Caco-2 (cell line): ENCODE measurements around the gene GALNTL6. TPM values are rescaled to one million over a fixed set of nuclear protein-coding genes. Genes with fewer than 3 reads are reported as not detected.

ENCODE experiments used
- BruUV-seq: library from RNA; stranded (reverse); fragments of 400-500 nt; replicated peaks from 2 replicates; lab custom pipeline; 2021; lab: Mats Ljungman, UMichigan
- CTCF ChIA-PET: fragments of 300-600 bp; sonication (Branson Sonifier 250); formaldehyde crosslinking; loops from one replicate; lab custom pipeline; 2022; ENCODE audit warnings: antibody characterized with exemption; lab: Charles Lee
- POLR2A ChIA-PET: fragments of 300-600 bp; sonication (Branson Sonifier 250); formaldehyde crosslinking; loops from one replicate; lab custom pipeline; 2022; ENCODE audit warnings: antibody characterized with exemption; lab: Charles Lee
- DNase-seq, 2 experiments: peaks; one replicate each; pipeline versions ENCODE4 v3.0.0 to v3.0.0-alpha.2; 2020 to 2022
- H3K27me3 ChIP-seq: replicated peaks from 2 replicates; pipeline ENCODE4 v1.6.0; 2011; ENCODE audit warnings: low read length; ENCODE audit not compliant: control insufficient read depth, insufficient read depth
- H3K36me3 ChIP-seq: 2 replicates; pipeline ENCODE4 v1.5.1; 2011; ENCODE audit warnings: low read length; ENCODE audit not compliant: control insufficient read depth, insufficient read depth
- H3K4me1 ChIP-seq: fragments of 250-450 bp; sonication (Bioruptor Pico); 2 replicates; pipeline ENCODE4 v1.5.1; 2020; ENCODE audit warnings: mild to moderate bottlenecking
- H3K4me3 ChIP-seq: 2 replicates; pipeline ENCODE4 v1.5.1; 2011; ENCODE audit warnings: low read depth, mild to moderate bottlenecking, control low read depth, low read length
- H3K9me3 ChIP-seq: fragments of 250-450 bp; sonication (Bioruptor Pico); 2 replicates; pipeline ENCODE4 v1.5.1; 2020; ENCODE audit warnings: mild to moderate bottlenecking, moderate library complexity
- H3K27ac Mint-ChIP-seq: one replicate; pipeline ENCODE4 v1.8.0; 2022; ENCODE audit warnings: mixed read lengths; ENCODE audit not compliant: unreplicated experiment
- H3K27me3 Mint-ChIP-seq: one replicate; pipeline ENCODE4 v1.8.0; 2022; ENCODE audit warnings: mixed read lengths; ENCODE audit not compliant: insufficient read depth, unreplicated experiment
- H3K36me3 Mint-ChIP-seq: one replicate; pipeline ENCODE4 v1.8.0; 2022; ENCODE audit warnings: mild to moderate bottlenecking, mixed read lengths; ENCODE audit not compliant: insufficient read depth, unreplicated experiment
- H3K4me1 Mint-ChIP-seq: one replicate; pipeline ENCODE4 v1.8.0; 2022; ENCODE audit warnings: low read depth, mixed read lengths; ENCODE audit not compliant: unreplicated experiment
- H3K4me3 Mint-ChIP-seq: one replicate; pipeline ENCODE4 v1.8.0; 2022; ENCODE audit warnings: mild to moderate bottlenecking, moderate library complexity, mixed read lengths; ENCODE audit not compliant: unreplicated experiment
- H3K9me3 Mint-ChIP-seq: one replicate; pipeline ENCODE4 v1.8.0; 2022; ENCODE audit warnings: mixed read lengths; ENCODE audit not compliant: unreplicated experiment
- intact Hi-C: fragments of 100-400 bp; cut with micrococcal nuclease; formaldehyde crosslinking; loops from one replicate; pipeline ENCODE4 v1.10.0; 2022; ENCODE audit not compliant: unreplicated experiment
- total RNA-seq: library from RNA; stranded (reverse); gene quantifications from 2 replicates; pipeline ENCODE4 v1.2.3, GENCODE V29; 2022
- TF ChIP-seq, protein P1 (sequence below), 2 experiments: fragments of 200-600 bp in 1 of 2; IDR thresholded peaks; 1 replicate in 1 of 2; 2 replicates in 1 of 2; pipeline versions ENCODE4 v1.5.1 to v1.8.0; 2011 to 2022; ENCODE audit warnings: antibody characterized with exemption in 1 of 2, control low read depth in 1 of 2, inconsistent platforms in 1 of 2, low read depth in 1 of 2, low read length in 1 of 2, mild to moderate bottlenecking in 1 of 2, moderate library complexity in 1 of 2; ENCODE audit not compliant: insufficient read depth in 1 of 2, severe bottlenecking in 1 of 2, unreplicated experiment in 1 of 2

Gene GALNTL6
- total RNA-seq, 1 experiment from 2014 or later = not detected

DNA sequence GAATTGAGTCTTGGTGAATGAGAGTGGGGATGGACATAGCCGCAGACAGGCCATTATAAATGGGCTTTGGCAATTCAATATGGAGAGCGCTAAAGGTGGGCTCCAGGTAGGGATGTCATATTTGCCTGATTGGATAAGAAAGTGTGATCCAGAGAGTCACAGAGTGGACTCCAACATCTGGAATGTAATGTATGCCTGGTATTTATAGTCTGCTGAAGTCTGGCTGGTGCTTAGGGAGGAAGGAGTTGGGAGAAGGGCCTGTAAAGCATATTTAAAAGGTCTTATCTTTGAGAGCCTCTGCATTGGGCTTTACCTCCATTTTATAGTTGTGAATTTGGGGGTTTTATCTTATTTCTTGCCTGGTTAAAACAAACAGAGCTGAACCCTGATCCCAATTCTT, 153.2 kb downstream of the GALNTL6 start:
- Histone ChIP-seq H3K36me3 (no peaks in the 10 kb centered on the region), H3K9me3 (no peaks in the 10 kb centered on the region), H3K27me3 (no peaks in the 10 kb centered on the region), H3K4me1 (peaks cover 8% of the 10 kb centered on the region; the same call in 1 of the 2 replicates), H3K4me3 (no peak overlapping the region)
- Mint-ChIP-seq H3K4me1 (peaks cover 16% of the 10 kb centered on the region), H3K4me3 (no peak overlapping the region), H3K9me3 (no peaks in the 10 kb centered on the region), H3K27me3 (no peaks in the 10 kb centered on the region), H3K36me3 (no peaks in the 10 kb centered on the region), H3K27ac (peak overlapping the region; percentile 52)
- POLR2A ChIA-PET = no interaction called here
- TF ChIP-seq, protein P1, sequence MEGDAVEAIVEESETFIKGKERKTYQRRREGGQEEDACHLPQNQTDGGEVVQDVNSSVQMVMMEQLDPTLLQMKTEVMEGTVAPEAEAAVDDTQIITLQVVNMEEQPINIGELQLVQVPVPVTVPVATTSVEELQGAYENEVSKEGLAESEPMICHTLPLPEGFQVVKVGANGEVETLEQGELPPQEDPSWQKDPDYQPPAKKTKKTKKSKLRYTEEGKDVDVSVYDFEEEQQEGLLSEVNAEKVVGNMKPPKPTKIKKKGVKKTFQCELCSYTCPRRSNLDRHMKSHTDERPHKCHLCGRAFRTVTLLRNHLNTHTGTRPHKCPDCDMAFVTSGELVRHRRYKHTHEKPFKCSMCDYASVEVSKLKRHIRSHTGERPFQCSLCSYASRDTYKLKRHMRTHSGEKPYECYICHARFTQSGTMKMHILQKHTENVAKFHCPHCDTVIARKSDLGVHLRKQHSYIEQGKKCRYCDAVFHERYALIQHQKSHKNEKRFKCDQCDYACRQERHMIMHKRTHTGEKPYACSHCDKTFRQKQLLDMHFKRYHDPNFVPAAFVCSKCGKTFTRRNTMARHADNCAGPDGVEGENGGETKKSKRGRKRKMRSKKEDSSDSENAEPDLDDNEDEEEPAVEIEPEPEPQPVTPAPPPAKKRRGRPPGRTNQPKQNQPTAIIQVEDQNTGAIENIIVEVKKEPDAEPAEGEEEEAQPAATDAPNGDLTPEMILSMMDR (IDR thresholded peaks at IDR 0.05; ENCODE audit: insufficient read depth in 1 of 2, low read depth in 1 of 2, low read length in 1 of 2, severe bottlenecking in 1 of 2, unreplicated experiment in 1 of 2) = no peak
- BruUV-seq = no TSS peak
- DNase-seq = peak in 1 of 2 experiments; percentile 4
- CTCF ChIA-PET = no interaction called here
- intact Hi-C loops = no loop called here

DNA sequence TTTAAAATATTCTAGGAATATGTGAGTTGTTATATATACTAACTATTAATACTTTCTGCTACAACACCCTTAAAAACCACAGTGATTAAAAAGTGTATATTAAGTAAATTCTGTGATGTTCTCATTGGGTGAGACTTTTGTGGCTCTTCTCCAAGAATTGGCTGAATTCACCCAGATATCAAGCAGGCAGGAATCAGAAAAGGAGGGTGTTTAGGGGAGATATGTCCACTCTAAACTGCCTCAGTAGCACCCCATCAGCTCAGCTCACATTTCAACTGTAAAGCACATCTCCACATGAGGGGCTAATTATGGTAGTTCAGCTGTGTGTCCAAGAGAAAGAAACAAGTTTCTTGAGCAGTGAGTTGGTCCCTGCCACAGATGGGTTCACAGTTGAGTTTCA, 165.0 kb downstream of the GALNTL6 start:
- no peak for DNase-seq
- POLR2A ChIA-PET = no interaction called here
- Histone ChIP-seq H3K9me3 (no peaks in the 10 kb centered on the region), H3K27me3 (no peaks in the 10 kb centered on the region), H3K36me3 (no peaks in the 10 kb centered on the region), H3K4me1 (no peaks in the 10 kb centered on the region), H3K4me3 (no peak overlapping the region)
- BruUV-seq = no TSS peak
- H3K36me3 Mint-ChIP-seq = no peaks in the 10 kb centered on the region
- peaks cover 3% of the 10 kb centered on the region for H3K27me3 Mint-ChIP-seq
- intact Hi-C loops = no loop called here
- no peak overlapping the region for H3K27ac Mint-ChIP-seq
- CTCF ChIA-PET = no interaction called here
- H3K4me3 Mint-ChIP-seq = no peak overlapping the region
- TF ChIP-seq, protein P1 (IDR thresholded peaks at IDR 0.05; ENCODE audit: insufficient read depth in 1 of 2, low read depth in 1 of 2, low read length in 1 of 2, severe bottlenecking in 1 of 2, unreplicated experiment in 1 of 2) = no peak
- H3K9me3 Mint-ChIP-seq = no peaks in the 10 kb centered on the region
- H3K4me1 Mint-ChIP-seq = peaks cover 6% of the 10 kb centered on the region

DNA sequence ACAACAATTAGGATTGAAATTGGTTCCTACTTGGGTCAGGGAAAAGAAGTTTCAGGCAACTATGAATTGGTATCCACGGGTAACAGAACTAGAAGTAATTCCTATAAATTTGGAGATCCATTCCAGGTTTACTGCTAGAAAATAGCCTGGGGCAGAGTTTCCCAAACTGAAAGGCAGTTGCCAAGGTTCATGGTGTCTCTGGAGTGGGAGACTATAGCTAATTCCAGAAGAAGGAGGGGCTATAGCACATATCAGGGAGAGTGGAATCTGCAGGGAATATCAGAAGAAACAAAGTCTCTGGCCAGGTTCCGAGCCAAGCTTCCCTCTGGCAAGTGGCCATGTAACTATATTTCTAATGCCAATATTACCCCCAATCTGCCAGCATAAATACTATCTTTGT, 166.3 kb downstream of the GALNTL6 start:
- no peaks in the 10 kb centered on the region for H3K36me3 Mint-ChIP-seq
- Histone ChIP-seq H3K27me3 (no peaks in the 10 kb centered on the region), H3K4me3 (no peak overlapping the region), H3K9me3 (no peaks in the 10 kb centered on the region), H3K4me1 (no peaks in the 10 kb centered on the region), H3K36me3 (no peaks in the 10 kb centered on the region)
- no peak for DNase-seq
- H3K4me3 Mint-ChIP-seq = no peak overlapping the region
- CTCF ChIA-PET = no interaction called here
- POLR2A ChIA-PET = no interaction called here
- no peaks in the 10 kb centered on the region for H3K9me3 Mint-ChIP-seq
- H3K4me1 Mint-ChIP-seq = peaks cover 6% of the 10 kb centered on the region
- no TSS peak for BruUV-seq
- TF ChIP-seq, protein P1 (IDR thresholded peaks at IDR 0.05; ENCODE audit: insufficient read depth in 1 of 2, low read depth in 1 of 2, low read length in 1 of 2, severe bottlenecking in 1 of 2, unreplicated experiment in 1 of 2) = no peak
- peaks cover 3% of the 10 kb centered on the region for H3K27me3 Mint-ChIP-seq
- intact Hi-C loops = no loop called here
- no peak overlapping the region for H3K27ac Mint-ChIP-seq
